Liver (tissue), 9 donors: ENCODE results near the gene DSCAML1. TPM values are rescaled to one million over a fixed set of nuclear protein-coding genes. Genes with fewer than 3 reads are reported as not detected.

Experiments
- DNase-seq: peaks from one replicate; pipeline ENCODE4 v3.0.0-alpha.2; 2017; ENCODE audit warnings: low spot score
- H3K27ac ChIP-seq, 2 donors: one replicate each; pipeline ENCODE4 v1.7.0; 2013; ENCODE audit warnings: inconsistent platforms in 2 of 2, low read length in 2 of 2, control low read depth in 1 of 2, low read depth in 1 of 2, mild to moderate bottlenecking in 1 of 2
- H3K27me3 ChIP-seq, 4 donors: one replicate each; pipeline versions ENCODE4 v1.6.1 to v1.7.0; 2013; ENCODE audit warnings: low read length in 3 of 4, inconsistent platforms in 1 of 4, mild to moderate bottlenecking in 1 of 4, moderate library complexity in 1 of 4; ENCODE audit not compliant: control insufficient read depth in 4 of 4, insufficient read depth in 4 of 4
- H3K36me3 ChIP-seq, 4 donors: one replicate each; pipeline versions ENCODE4 v1.6.1 to v1.7.0; 2013; ENCODE audit warnings: low read length in 3 of 4, mild to moderate bottlenecking in 3 of 4, low read depth in 1 of 4, moderate library complexity in 1 of 4; ENCODE audit not compliant: control insufficient read depth in 4 of 4, insufficient read depth in 3 of 4
- H3K4me1 ChIP-seq, 4 donors: one replicate each; pipeline versions ENCODE4 v1.6.1 to v1.7.0; 2013; ENCODE audit warnings: low read length in 3 of 4, mild to moderate bottlenecking in 3 of 4, moderate library complexity in 1 of 4; ENCODE audit not compliant: control insufficient read depth in 4 of 4, insufficient read depth in 4 of 4
- H3K4me3 ChIP-seq, 3 donors: one replicate each; pipeline versions ENCODE4 v1.6.1 to v1.7.0; 2013; ENCODE audit warnings: low read length in 3 of 3, control low read depth in 1 of 3, low read depth in 1 of 3, mild to moderate bottlenecking in 1 of 3
- H3K9ac ChIP-seq, 2 donors: one replicate each; pipeline ENCODE4 v1.7.0; 2013; ENCODE audit warnings: low read length in 2 of 2, mild to moderate bottlenecking in 2 of 2, moderate library complexity in 2 of 2, control low read depth in 1 of 2, low read depth in 1 of 2
- H3K9me3 ChIP-seq, 4 donors: one replicate each; pipeline versions ENCODE4 v1.6.1 to v1.7.0; 2013; ENCODE audit warnings: low read length in 3 of 4; ENCODE audit not compliant: control insufficient read depth in 4 of 4
- ATF3 ChIP-seq: IDR thresholded peaks from 2 replicates; pipeline ENCODE4 v1.6.1; 2016; ENCODE audit warnings: antibody characterized with exemption
- EGR1 ChIP-seq, 2 donors: IDR thresholded peaks; 2 replicates each; pipeline ENCODE4 v1.6.1; 2016 to 2018; ENCODE audit warnings: antibody characterized with exemption in 2 of 2, low read depth in 2 of 2
- FOXA1 ChIP-seq: IDR thresholded peaks from 2 replicates; pipeline ENCODE4 v1.6.1; 2016; ENCODE audit warnings: antibody characterized with exemption
- FOXA2 ChIP-seq: IDR thresholded peaks from 2 replicates; pipeline ENCODE4 v1.6.1; 2016; ENCODE audit warnings: antibody characterized with exemption
- GABPA ChIP-seq, 2 donors: IDR thresholded peaks in 1 of 2; conservative IDR thresholded peaks in 1 of 2; 2 replicates each; pipeline ENCODE4 v1.6.1; 2016; ENCODE audit warnings: antibody characterized with exemption in 2 of 2, mild to moderate bottlenecking in 1 of 2, moderate library complexity in 1 of 2
- HNF4A ChIP-seq, 2 donors: conservative IDR thresholded peaks; 2 replicates each; pipeline ENCODE4 v1.6.1; 2016; ENCODE audit warnings: antibody characterized with exemption in 2 of 2, mild to moderate bottlenecking in 2 of 2
- HNF4G ChIP-seq: IDR thresholded peaks from 2 replicates; pipeline ENCODE4 v1.6.1; 2016; ENCODE audit warnings: antibody characterized with exemption
- JUND ChIP-seq, 2 donors: IDR thresholded peaks; 2 replicates each; pipeline ENCODE4 v1.6.1; 2016; ENCODE audit warnings: antibody characterized with exemption in 2 of 2
- MAX ChIP-seq: IDR thresholded peaks from 2 replicates; pipeline ENCODE4 v1.6.1; 2016; ENCODE audit warnings: antibody characterized with exemption
- NR2F2 ChIP-seq: IDR thresholded peaks from 2 replicates; pipeline ENCODE4 v1.6.1; 2016; ENCODE audit warnings: antibody characterized with exemption
- REST ChIP-seq: IDR thresholded peaks from 2 replicates; pipeline ENCODE4 v1.6.1; 2016; ENCODE audit warnings: antibody characterized with exemption, mild to moderate bottlenecking
- RXRA ChIP-seq, 2 donors: IDR thresholded peaks; 2 replicates each; pipeline ENCODE4 v1.6.1; 2017 to 2018; ENCODE audit warnings: antibody characterized with exemption in 2 of 2, mild to moderate bottlenecking in 1 of 2
- SP1 ChIP-seq: IDR thresholded peaks from 2 replicates; pipeline ENCODE4 v1.6.1; 2018; ENCODE audit warnings: antibody characterized with exemption, mild to moderate bottlenecking
- YY1 ChIP-seq: IDR thresholded peaks from 2 replicates; pipeline ENCODE4 v1.6.1; 2016; ENCODE audit warnings: antibody characterized with exemption, mild to moderate bottlenecking
- WGBS: extraction: QIAGEN DNeasy Blood & Tissue Kit; methylation state at CpG from one replicate; pipeline ENCODE4 v1.1.7; 2013; 5-methylcytosine and 5-hydroxymethylcytosine counted together
- polyA plus RNA-seq, 2 donors: library from polyadenylated mRNA; stranded (reverse) in 1 of 2; unstranded in 1 of 2; fragments of 200-250 nt in 1 of 2; fragments of >200 nt in 1 of 2; fragmentation: Nextera tagmentation in 1 of 2; extraction: Ambion mirVana in 1 of 2; gene quantifications; one replicate each; pipeline versions ENCODE4 v1.2.1 to v1.2.3, GENCODE V29; 2013 to 2015
- total RNA-seq, 2 donors: library from RNA; depleted of rRNA; stranded (reverse); fragments of >200 nt; gene quantifications; one replicate each; pipeline ENCODE4 v1.2.3, GENCODE V29; 2014
- TF ChIP-seq, protein P1 (sequence below): fragments of 150-350 bp; IDR thresholded peaks from 2 replicates; pipeline ENCODE4 v1.5.1; 2017; ENCODE audit warnings: improper control_type of control experiment, low read depth, low read length; ENCODE audit not compliant: missing input control
- donor health status: healthy.
- donor health status: healthy.
- donor health status: healthy.
- donor health status: healthy.
- donor health status: healthy.

DSCAML1 gene
- total and polyA plus RNA-seq, 4 donors = 0.07 to 0.42 (median 0.20) TPM

- DNase-seq = no peak
- no peaks in the 10 kb centered on the region for H3K27me3 ChIP-seq
- no peaks in the 10 kb centered on the region for H3K36me3 ChIP-seq
- no peak overlapping the region for H3K27ac ChIP-seq
- no peak overlapping the region for H3K9ac ChIP-seq
- 62% methylated on average over 5 of the region's 5 CpGs for WGBS
- no peaks in the 10 kb centered on the region for H3K4me1 ChIP-seq
- H3K9me3 ChIP-seq = no peaks in the 10 kb centered on the region
- H3K4me3 ChIP-seq = no peak overlapping the region
- TF ChIP-seq FOXA2 (no peak), JUND (IDR thresholded peaks at IDR 0.05) (no peak), NR2F2 (no peak), RXRA (IDR thresholded peaks at IDR 0.05) (no peak), HNF4A (conservative IDR thresholded peaks at IDR 0.05) (no peak), YY1 (no peak), HNF4G (no peak), ATF3 (no peak)
These were observed 190.8 kb downstream of the DSCAML1 start for GRCh38 chr11:117606211-117606610.

- no peak for DNase-seq
- WGBS = 81% methylated on average over 8 of the region's 8 CpGs
- H3K4me3 ChIP-seq = no peak overlapping the region
These were observed 191.7 kb downstream of the DSCAML1 start for GRCh38 chr11:117605331-117605730.

More at GRCh38 chr11:117605331-117605730, 191.7 kb downstream of the DSCAML1 start:
- Histone ChIP-seq H3K27ac (no peak overlapping the region), H3K9me3 (no peaks in the 10 kb centered on the region), H3K9ac (no peak overlapping the region), H3K27me3 (no peaks in the 10 kb centered on the region), H3K4me1 (no peaks in the 10 kb centered on the region), H3K36me3 (no peaks in the 10 kb centered on the region)
- TF ChIP-seq ATF3 = no peak
- TF ChIP-seq, protein P1, sequence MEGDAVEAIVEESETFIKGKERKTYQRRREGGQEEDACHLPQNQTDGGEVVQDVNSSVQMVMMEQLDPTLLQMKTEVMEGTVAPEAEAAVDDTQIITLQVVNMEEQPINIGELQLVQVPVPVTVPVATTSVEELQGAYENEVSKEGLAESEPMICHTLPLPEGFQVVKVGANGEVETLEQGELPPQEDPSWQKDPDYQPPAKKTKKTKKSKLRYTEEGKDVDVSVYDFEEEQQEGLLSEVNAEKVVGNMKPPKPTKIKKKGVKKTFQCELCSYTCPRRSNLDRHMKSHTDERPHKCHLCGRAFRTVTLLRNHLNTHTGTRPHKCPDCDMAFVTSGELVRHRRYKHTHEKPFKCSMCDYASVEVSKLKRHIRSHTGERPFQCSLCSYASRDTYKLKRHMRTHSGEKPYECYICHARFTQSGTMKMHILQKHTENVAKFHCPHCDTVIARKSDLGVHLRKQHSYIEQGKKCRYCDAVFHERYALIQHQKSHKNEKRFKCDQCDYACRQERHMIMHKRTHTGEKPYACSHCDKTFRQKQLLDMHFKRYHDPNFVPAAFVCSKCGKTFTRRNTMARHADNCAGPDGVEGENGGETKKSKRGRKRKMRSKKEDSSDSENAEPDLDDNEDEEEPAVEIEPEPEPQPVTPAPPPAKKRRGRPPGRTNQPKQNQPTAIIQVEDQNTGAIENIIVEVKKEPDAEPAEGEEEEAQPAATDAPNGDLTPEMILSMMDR = no peak
- TF ChIP-seq FOXA2 = no peak
- TF ChIP-seq MAX = no peak
- no peak for TF ChIP-seq SP1
- TF ChIP-seq NR2F2 = no peak
- no peak for TF ChIP-seq JUND (IDR thresholded peaks at IDR 0.05)
- TF ChIP-seq REST = no peak
- TF ChIP-seq GABPA (IDR thresholded peaks at IDR 0.05 in 1 of 2, conservative IDR thresholded peaks at IDR 0.05 in 1 of 2) = no peak
- no peak for TF ChIP-seq FOXA1
- TF ChIP-seq EGR1 (IDR thresholded peaks at IDR 0.05; ENCODE audit: low read depth in 2 of 2) = no peak
- no peak for TF ChIP-seq HNF4A (conservative IDR thresholded peaks at IDR 0.05)
